A549 (cell line): Measurements from ENCODE around the gene CBFA2T3. TPM values are rescaled to one million over a fixed set of nuclear protein-coding genes. Genes with fewer than 3 reads are reported as not detected.
A peak's percentile ranks its signal among the peaks of the same experiment; 100 is the strongest.

ENCODE experiments used
- ATAC-seq, 2 experiments: fragments of 200-7000 bp in 1 of 2; fragments of >200 bp in 1 of 2; cut with Nextera tagmentation in 1 of 2; cut with Tn5 transposase in 1 of 2; 3 replicates each; pipeline versions ENCODE4 v1.8.0 to v1.9.1; 2018 to 2020; ENCODE audit warnings: mild to moderate bottlenecking in 1 of 2, moderate library complexity in 1 of 2
- CTCF ChIA-PET: fragments of 300-600 bp; sonication (Branson Sonifier 250); formaldehyde crosslinking; extraction: SDS; loops from one replicate; lab custom pipeline; 2021; ENCODE audit warnings: antibody characterized with exemption, inconsistent platforms; lab: Yijun Ruan, JAX
- POLR2A ChIA-PET: fragments of 350-600 bp; formaldehyde crosslinking; extraction: SDS; loops from one replicate; lab custom pipeline; 2021; ENCODE audit warnings: antibody characterized with exemption, inconsistent platforms; lab: Yijun Ruan, JAX
- DNase-seq, 2 experiments: peaks; one replicate each; pipeline versions ENCODE4 v3.0.0 to v3.0.0-alpha.2; 2011 to 2016; ENCODE audit warnings: low read depth in 1 of 2, low spot score in 1 of 2
- FAIRE-seq: peaks from 2 replicates; lab custom pipeline; 2011; peaks lifted over from hg19 to GRCh38; lab: Jason Lieb, UNC
- H3K27ac ChIP-seq, 2 experiments: fragments of >200 bp; sonication (Bioruptor Twin); formaldehyde crosslinking; 3 replicates each; pipeline ENCODE4 v1.5.1; 2016 to 2017
- H3K4me1 ChIP-seq: fragments of >200 bp; sonication (Bioruptor Twin); formaldehyde crosslinking; 3 replicates; pipeline ENCODE4 v1.6.1; 2016
- H3K4me2 ChIP-seq: fragments of >200 bp; sonication (Bioruptor Twin); formaldehyde crosslinking; 3 replicates; pipeline ENCODE4 v1.6.1; 2016
- H3K4me3 ChIP-seq: fragments of >200 bp; sonication (Bioruptor Twin); formaldehyde crosslinking; 3 replicates; pipeline ENCODE4 v1.5.1; 2016
- H3K9me3 ChIP-seq: fragments of >200 bp; sonication (Bioruptor Twin); formaldehyde crosslinking; 3 replicates; pipeline ENCODE4 v1.6.1; 2016
- BHLHE40 ChIP-seq: IDR thresholded peaks from 2 replicates; pipeline ENCODE4 v1.6.1; 2012; ENCODE audit warnings: low read depth, low read length, inconsistent platforms
- CEBPB ChIP-seq, 2 experiments: fragments of >200 bp in 1 of 2; sonication (Bioruptor Twin) in 1 of 2; formaldehyde crosslinking in 1 of 2; IDR thresholded peaks; 2 replicates each; pipeline ENCODE4 v1.6.1; 2012 to 2016
- E2F6 ChIP-seq: IDR thresholded peaks from 2 replicates; pipeline ENCODE4 v1.6.1; 2012; ENCODE audit warnings: low read depth, borderline replicate concordance
- EHF ChIP-seq: fragments of 250-450 bp; sonication (Bioruptor Pico); IDR thresholded peaks from 2 replicates; pipeline ENCODE4 v1.5.0; 2020; ENCODE audit warnings: mild to moderate bottlenecking
- EHMT2 ChIP-seq: fragments of 200-600 bp; sonication (generic); IDR thresholded peaks from 2 replicates; pipeline ENCODE4 v1.6.1; 2016; ENCODE audit warnings: antibody characterized with exemption, low read depth, mild to moderate bottlenecking, moderate library complexity
- EP300 ChIP-seq, 2 experiments: fragments of >200 bp; sonication (Bioruptor Twin); formaldehyde crosslinking; IDR thresholded peaks; 2 replicates in 1 of 2; 3 replicates in 1 of 2; pipeline ENCODE4 v1.6.1; 2016 to 2017
- FOSB ChIP-seq: fragments of 250-450 bp; sonication (Bioruptor Pico); IDR thresholded peaks from 2 replicates; pipeline ENCODE4 v1.5.0; 2020; ENCODE audit warnings: mild to moderate bottlenecking, moderate library complexity
- FOSL2 ChIP-seq, 2 experiments: fragments of 450-650 bp in 1 of 2; fragments of >200 bp in 1 of 2; sonication (Bioruptor Twin) in 1 of 2; formaldehyde crosslinking; IDR thresholded peaks; 2 replicates each; pipeline versions ENCODE4 v1.5.0 to v1.6.1; 2016 to 2020; ENCODE audit warnings: mild to moderate bottlenecking in 1 of 2, moderate library complexity in 1 of 2
- GATA3 ChIP-seq: IDR thresholded peaks from 2 replicates; pipeline ENCODE4 v1.6.1; 2012; ENCODE audit warnings: borderline replicate concordance
- HDAC2 ChIP-seq: fragments of 200-600 bp; sonication (generic); IDR thresholded peaks from 2 replicates; pipeline ENCODE4 v1.6.1; 2016
- HOXA7 ChIP-seq: fragments of 250-450 bp; sonication (Bioruptor Pico); IDR thresholded peaks from 2 replicates; pipeline ENCODE4 v1.5.0; 2020; ENCODE audit warnings: mild to moderate bottlenecking, moderate library complexity
- HOXB5 ChIP-seq: fragments of 250-450 bp; sonication (Bioruptor Pico); IDR thresholded peaks from 2 replicates; pipeline ENCODE4 v1.5.0; 2020; ENCODE audit warnings: mild to moderate bottlenecking, moderate library complexity
- JUN ChIP-seq, 2 experiments: fragments of >200 bp; sonication (Bioruptor Twin); formaldehyde crosslinking; IDR thresholded peaks; 2 replicates in 1 of 2; 3 replicates in 1 of 2; pipeline ENCODE4 v1.6.1; 2016 to 2017
- KDM5A ChIP-seq: fragments of 200-600 bp; sonication (generic); IDR thresholded peaks from 2 replicates; pipeline ENCODE4 v1.6.1; 2016; ENCODE audit warnings: antibody characterized with exemption, mild to moderate bottlenecking
- MAFK ChIP-seq: fragments of 450-650 bp; IDR thresholded peaks from 2 replicates; pipeline ENCODE4 v1.6.1; 2014; ENCODE audit not compliant: partially characterized antibody
- NPAS2 ChIP-seq: fragments of 250-450 bp; sonication (Bioruptor Pico); IDR thresholded peaks from 2 replicates; pipeline ENCODE4 v1.8.0; 2022; ENCODE audit warnings: mild to moderate bottlenecking, moderate library complexity, borderline replicate concordance
- POLR2AphosphoS2 ChIP-seq: conservative IDR thresholded peaks from 2 replicates; pipeline ENCODE4 v1.6.1; 2012; ENCODE audit warnings: low read length, improper control_type of control experiment, inconsistent platforms
- RARB ChIP-seq: fragments of 250-450 bp; sonication (Bioruptor Pico); IDR thresholded peaks from 2 replicates; pipeline ENCODE4 v1.8.0; 2021; ENCODE audit warnings: mild to moderate bottlenecking, moderate library complexity
- RCOR1 ChIP-seq: fragments of 150-350 bp; IDR thresholded peaks from 2 replicates; pipeline ENCODE4 v1.6.1; 2014; ENCODE audit warnings: antibody characterized with exemption, low read length, low read depth
- RFX5 ChIP-seq: fragments of 450-650 bp; IDR thresholded peaks from 2 replicates; pipeline ENCODE4 v1.7.1; 2014; ENCODE audit warnings: antibody characterized with exemption, mild to moderate bottlenecking, moderate library complexity
- SMC3 ChIP-seq: fragments of >200 bp; sonication (Bioruptor Twin); formaldehyde crosslinking; IDR thresholded peaks from 3 replicates; pipeline ENCODE4 v1.6.1; 2018; ENCODE audit warnings: inconsistent platforms
- TP53 ChIP-seq: fragments of 250-450 bp; sonication (Bioruptor Pico); IDR thresholded peaks from 2 replicates; pipeline ENCODE4 v1.5.0; 2021; ENCODE audit warnings: mild to moderate bottlenecking, moderate library complexity
- ZNF302 ChIP-seq: fragments of 250-450 bp; sonication (Bioruptor Pico); IDR thresholded peaks from 2 replicates; pipeline ENCODE4 v1.9.0; 2021; ENCODE audit warnings: inconsistent platforms, mild to moderate bottlenecking, moderate library complexity
- ZSCAN20 ChIP-seq: fragments of 250-450 bp; sonication (Bioruptor Pico); IDR thresholded peaks from 2 replicates; pipeline ENCODE4 v1.8.0; 2022; ENCODE audit warnings: mild to moderate bottlenecking, moderate library complexity
- WGBS: methylation state at CpG from one replicate; pipeline ENCODE4 v1.1.6; 2017; ENCODE audit errors: missing lambda C conversion rate; 5-methylcytosine and 5-hydroxymethylcytosine counted together
- polyA plus RNA-seq, 4 experiments: library from polyadenylated mRNA; depleted of rRNA in 3 of 4; stranded (reverse); fragments of >200 nt; fragmentation: RNase III in 1 of 4; extraction: RNeasy Plus Mini Kit Qiagen cat#74134 plus additional on column Dnase treatment in 1 of 4; gene quantifications; 2 replicates in 3 of 4; 3 replicates in 1 of 4; pipeline ENCODE4 v1.2.3, GENCODE V29; 2011 to 2017
- TF ChIP-seq, protein P1 (sequence below): fragments of 250-450 bp; sonication (Bioruptor Pico); IDR thresholded peaks from 2 replicates; pipeline ENCODE4 v1.5.0; 2020; ENCODE audit warnings: low read depth, mild to moderate bottlenecking, moderate library complexity
- TF ChIP-seq, protein P2 (sequence below): IDR thresholded peaks from 2 replicates; pipeline ENCODE4 v1.6.1; 2012
- TF ChIP-seq, protein P3 (sequence below): fragments of >200 bp; sonication (Bioruptor Twin); formaldehyde crosslinking; IDR thresholded peaks from 3 replicates; pipeline ENCODE4 v1.6.1; 2016
- TF ChIP-seq, protein P4 (sequence below): IDR thresholded peaks from 2 replicates; pipeline ENCODE4 v1.6.1; 2012
- TF ChIP-seq, protein P5 (sequence below): fragments of >200 bp; sonication (Bioruptor Twin); formaldehyde crosslinking; IDR thresholded peaks from 2 replicates; pipeline ENCODE4 v1.6.1; 2016
- TF ChIP-seq, protein P6 (sequence below): fragments of >200 bp; sonication (Bioruptor Twin); formaldehyde crosslinking; IDR thresholded peaks from 3 replicates; pipeline ENCODE4 v1.5.1; 2016

CBFA2T3 gene
- polyA plus RNA-seq, 2 of the 4 experiments (the other 2 are of a cell fraction) = 0.08 TPM; not detected in 1

- TF ChIP-seq GATA3 (no peak), EHMT2 (no peak), NPAS2 (CRISPR knock-in tag) (no peak), EP300 (IDR thresholded peaks at IDR 0.05) (no peak), HDAC2 (no peak), RFX5 (no peak), RARB (CRISPR knock-in tag) (no peak), HOXA7 (CRISPR knock-in tag) (no peak), E2F6 (no peak), TP53 (CRISPR knock-in tag) (no peak), FOSB (CRISPR knock-in tag) (no peak), CEBPB (IDR thresholded peaks at IDR 0.05) (no peak), HOXB5 (no peak), KDM5A (no peak), RCOR1 (no peak), ZSCAN20 (no peak)
- TF ChIP-seq, protein P1, sequence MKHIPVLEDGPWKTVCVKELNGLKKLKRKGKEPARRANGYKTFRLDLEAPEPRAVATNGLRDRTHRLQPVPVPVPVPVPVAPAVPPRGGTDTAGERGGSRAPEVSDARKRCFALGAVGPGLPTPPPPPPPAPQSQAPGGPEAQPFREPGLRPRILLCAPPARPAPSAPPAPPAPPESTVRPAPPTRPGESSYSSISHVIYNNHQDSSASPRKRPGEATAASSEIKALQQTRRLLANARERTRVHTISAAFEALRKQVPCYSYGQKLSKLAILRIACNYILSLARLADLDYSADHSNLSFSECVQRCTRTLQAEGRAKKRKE (CRISPR knock-in tag) = no peak
- TF ChIP-seq, protein P2, sequence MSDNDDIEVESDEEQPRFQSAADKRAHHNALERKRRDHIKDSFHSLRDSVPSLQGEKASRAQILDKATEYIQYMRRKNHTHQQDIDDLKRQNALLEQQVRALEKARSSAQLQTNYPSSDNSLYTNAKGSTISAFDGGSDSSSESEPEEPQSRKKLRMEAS = no peak
- TF ChIP-seq, protein P3, sequence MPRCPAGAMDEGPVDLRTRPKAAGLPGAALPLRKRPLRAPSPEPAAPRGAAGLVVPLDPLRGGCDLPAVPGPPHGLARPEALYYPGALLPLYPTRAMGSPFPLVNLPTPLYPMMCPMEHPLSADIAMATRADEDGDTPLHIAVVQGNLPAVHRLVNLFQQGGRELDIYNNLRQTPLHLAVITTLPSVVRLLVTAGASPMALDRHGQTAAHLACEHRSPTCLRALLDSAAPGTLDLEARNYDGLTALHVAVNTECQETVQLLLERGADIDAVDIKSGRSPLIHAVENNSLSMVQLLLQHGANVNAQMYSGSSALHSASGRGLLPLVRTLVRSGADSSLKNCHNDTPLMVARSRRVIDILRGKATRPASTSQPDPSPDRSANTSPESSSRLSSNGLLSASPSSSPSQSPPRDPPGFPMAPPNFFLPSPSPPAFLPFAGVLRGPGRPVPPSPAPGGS = no peak
- TF ChIP-seq, all 56 proteins: peak for 0
- Histone ChIP-seq H3K4me1 (no peaks in the 10 kb centered on the region), H3K4me2 (no peak overlapping the region), H3K4me3 (no peak overlapping the region), H3K9me3 (peaks cover 42% of the 10 kb centered on the region), H3K27ac (no peak overlapping the region)
- ATAC-seq (peak in 1 of 2 experiments; percentile 18; a peak in 3 of 6 replicates), FAIRE-seq (no peak), DNase-seq (no peak)
- WGBS = 9% methylated on average over 19 of the region's 30 CpGs
- POLR2A ChIA-PET = no interaction called here
- CTCF ChIA-PET = no interaction called here
Observed at GRCh38 chr16:89001117-89002027, 24.4 kb upstream of the CBFA2T3 start.

DNA sequence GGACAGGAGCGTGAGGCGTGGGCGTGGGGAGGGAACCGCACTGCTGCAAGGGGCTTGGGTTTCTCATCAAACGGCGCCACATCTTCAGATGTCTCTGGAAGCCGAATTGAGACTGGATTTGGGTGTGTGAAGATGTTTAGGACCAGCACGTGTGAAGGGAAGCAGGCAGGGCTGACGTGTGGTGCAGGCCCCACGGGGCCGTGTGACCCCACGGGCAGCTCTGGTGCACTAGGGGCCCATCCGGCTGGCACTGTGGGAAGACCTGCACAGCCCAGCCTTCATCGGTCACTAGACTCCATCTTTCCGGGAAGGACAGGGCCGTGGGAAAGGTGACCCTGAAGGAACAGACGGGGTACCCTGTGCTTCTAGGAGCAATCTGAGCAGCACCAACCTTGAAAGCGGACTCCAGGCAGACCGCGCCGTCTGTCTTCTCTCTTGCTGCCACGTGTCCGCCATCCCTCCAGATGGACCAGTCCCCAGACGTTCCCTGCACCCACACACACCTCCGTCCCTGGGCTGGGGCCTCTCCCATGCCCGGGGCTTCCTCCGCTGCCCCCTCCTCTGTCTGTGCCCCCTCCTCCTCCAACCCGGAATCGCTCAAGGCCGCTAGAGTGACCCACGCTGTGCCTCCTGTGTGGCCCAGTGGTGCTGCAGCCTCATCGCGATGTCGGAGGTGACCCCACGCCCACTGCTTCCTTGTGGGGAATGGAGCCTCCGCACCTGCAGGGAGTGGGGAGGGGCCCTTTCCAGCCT is 23.4 kb upstream of the CBFA2T3 start:
- H3K4me2 ChIP-seq = no peak overlapping the region
- H3K27ac ChIP-seq = no peak overlapping the region
- TF ChIP-seq, protein P4, sequence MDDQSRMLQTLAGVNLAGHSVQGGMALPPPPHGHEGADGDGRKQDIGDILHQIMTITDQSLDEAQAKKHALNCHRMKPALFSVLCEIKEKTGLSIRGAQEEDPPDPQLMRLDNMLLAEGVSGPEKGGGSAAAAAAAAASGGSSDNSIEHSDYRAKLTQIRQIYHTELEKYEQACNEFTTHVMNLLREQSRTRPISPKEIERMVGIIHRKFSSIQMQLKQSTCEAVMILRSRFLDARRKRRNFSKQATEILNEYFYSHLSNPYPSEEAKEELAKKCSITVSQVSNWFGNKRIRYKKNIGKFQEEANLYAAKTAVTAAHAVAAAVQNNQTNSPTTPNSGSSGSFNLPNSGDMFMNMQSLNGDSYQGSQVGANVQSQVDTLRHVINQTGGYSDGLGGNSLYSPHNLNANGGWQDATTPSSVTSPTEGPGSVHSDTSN = no peak
- TF ChIP-seq FOSL2 (IDR thresholded peaks at IDR 0.05) (no peak), FOSL2 (CRISPR knock-in tag; IDR thresholded peaks at IDR 0.05) (no peak), E2F6 (no peak), ZNF302 (no peak), POLR2AphosphoS2 (no peak), SMC3 (no peak), MAFK (no peak), FOSB (CRISPR knock-in tag) (no peak), BHLHE40 (no peak), JUN (IDR thresholded peaks at IDR 0.05) (no peak), EHF (no peak)
- TF ChIP-seq, protein P5, sequence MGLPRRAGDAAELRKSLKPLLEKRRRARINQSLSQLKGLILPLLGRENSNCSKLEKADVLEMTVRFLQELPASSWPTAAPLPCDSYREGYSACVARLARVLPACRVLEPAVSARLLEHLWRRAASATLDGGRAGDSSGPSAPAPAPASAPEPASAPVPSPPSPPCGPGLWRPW = no peak
- TF ChIP-seq, protein P6, sequence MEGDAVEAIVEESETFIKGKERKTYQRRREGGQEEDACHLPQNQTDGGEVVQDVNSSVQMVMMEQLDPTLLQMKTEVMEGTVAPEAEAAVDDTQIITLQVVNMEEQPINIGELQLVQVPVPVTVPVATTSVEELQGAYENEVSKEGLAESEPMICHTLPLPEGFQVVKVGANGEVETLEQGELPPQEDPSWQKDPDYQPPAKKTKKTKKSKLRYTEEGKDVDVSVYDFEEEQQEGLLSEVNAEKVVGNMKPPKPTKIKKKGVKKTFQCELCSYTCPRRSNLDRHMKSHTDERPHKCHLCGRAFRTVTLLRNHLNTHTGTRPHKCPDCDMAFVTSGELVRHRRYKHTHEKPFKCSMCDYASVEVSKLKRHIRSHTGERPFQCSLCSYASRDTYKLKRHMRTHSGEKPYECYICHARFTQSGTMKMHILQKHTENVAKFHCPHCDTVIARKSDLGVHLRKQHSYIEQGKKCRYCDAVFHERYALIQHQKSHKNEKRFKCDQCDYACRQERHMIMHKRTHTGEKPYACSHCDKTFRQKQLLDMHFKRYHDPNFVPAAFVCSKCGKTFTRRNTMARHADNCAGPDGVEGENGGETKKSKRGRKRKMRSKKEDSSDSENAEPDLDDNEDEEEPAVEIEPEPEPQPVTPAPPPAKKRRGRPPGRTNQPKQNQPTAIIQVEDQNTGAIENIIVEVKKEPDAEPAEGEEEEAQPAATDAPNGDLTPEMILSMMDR = no peak
- TF ChIP-seq, all 56 proteins: peak for 0
- FAIRE-seq = no peak
- CTCF ChIA-PET = interaction anchor here (1.7 kb wide), 1 partner anchor 13 kb away, joined by 4 read pairs; no protein-coding TSS in a partner anchor
- Histone ChIP-seq H3K4me1 (no peaks in the 10 kb centered on the region), H3K9me3 (peaks cover 42% of the 10 kb centered on the region), H3K4me3 (no peak overlapping the region)
- no peak for DNase-seq
- POLR2A ChIA-PET = no interaction called here
- WGBS = 76% methylated on average over 34 of the region's 36 CpGs
- ATAC-seq = no peak
